A673 (cell line): ENCODE data around the gene TMTC2.

Experiments
- CTCF ChIP-seq: fragments of 300-800, 200-600 bp; sonication (generic); conservative IDR thresholded peaks from 2 replicates; pipeline ENCODE4 v1.5.1; 2017; ENCODE audit warnings: low read depth, mild to moderate bottlenecking, antibody characterized with exemption, low read length, moderate library complexity, mixed read lengths
- EZH2 ChIP-seq: fragments of 200-600 bp; sonication (generic); IDR thresholded peaks from 2 replicates; pipeline ENCODE4 v1.6.1; 2017; ENCODE audit warnings: borderline replicate concordance, low read depth, mild to moderate bottlenecking, mixed read lengths, antibody characterized with exemption, low read length; ENCODE audit not compliant: poor library complexity, severe bottlenecking

GRCh38 chr12:82727886-82728285 is 41.2 kb downstream of the TMTC2 start:
- TF ChIP-seq CTCF (no peak), EZH2 (no peak)
